HEK293T (cell line): ENCODE measurements around the gene DIP2A.

Experiments used
- CTBP1 ChIP-seq: fragments of 450-650 bp; IDR thresholded peaks from 2 replicates; pipeline ENCODE4 v1.6.1; 2016; ENCODE audit warnings: borderline replicate concordance
- ELF4 ChIP-seq: fragments of 450-650 bp; IDR thresholded peaks from 2 replicates; pipeline ENCODE4 v1.6.1; 2017; ENCODE audit warnings: antibody characterized with exemption
- FOXA1 ChIP-seq: fragments of 450-650 bp; IDR thresholded peaks from 2 replicates; pipeline ENCODE4 v1.6.1; 2016; ENCODE audit warnings: mild to moderate bottlenecking
- FOXK2 ChIP-seq: fragments of 450-650 bp; IDR thresholded peaks from 2 replicates; pipeline ENCODE4 v1.6.1; 2016; ENCODE audit warnings: mild to moderate bottlenecking
- LEF1 ChIP-seq: fragments of 450-650 bp; IDR thresholded peaks from 2 replicates; pipeline ENCODE4 v1.6.1; 2017; ENCODE audit warnings: mild to moderate bottlenecking, borderline replicate concordance
- SP1 ChIP-seq: fragments of 450-650 bp; IDR thresholded peaks from 2 replicates; pipeline ENCODE4 v1.6.1; 2017
- SUZ12 ChIP-seq: fragments of 450-650 bp; IDR thresholded peaks from 2 replicates; pipeline ENCODE4 v1.6.1; 2016; ENCODE audit warnings: mild to moderate bottlenecking
- TARDBP ChIP-seq: fragments of 450-650 bp; IDR thresholded peaks from 2 replicates; pipeline ENCODE4 v1.6.1; 2016
- TF ChIP-seq, protein P1 (sequence below): fragments of 450-650 bp; IDR thresholded peaks from 2 replicates; pipeline ENCODE4 v1.6.1; 2016

DNA sequence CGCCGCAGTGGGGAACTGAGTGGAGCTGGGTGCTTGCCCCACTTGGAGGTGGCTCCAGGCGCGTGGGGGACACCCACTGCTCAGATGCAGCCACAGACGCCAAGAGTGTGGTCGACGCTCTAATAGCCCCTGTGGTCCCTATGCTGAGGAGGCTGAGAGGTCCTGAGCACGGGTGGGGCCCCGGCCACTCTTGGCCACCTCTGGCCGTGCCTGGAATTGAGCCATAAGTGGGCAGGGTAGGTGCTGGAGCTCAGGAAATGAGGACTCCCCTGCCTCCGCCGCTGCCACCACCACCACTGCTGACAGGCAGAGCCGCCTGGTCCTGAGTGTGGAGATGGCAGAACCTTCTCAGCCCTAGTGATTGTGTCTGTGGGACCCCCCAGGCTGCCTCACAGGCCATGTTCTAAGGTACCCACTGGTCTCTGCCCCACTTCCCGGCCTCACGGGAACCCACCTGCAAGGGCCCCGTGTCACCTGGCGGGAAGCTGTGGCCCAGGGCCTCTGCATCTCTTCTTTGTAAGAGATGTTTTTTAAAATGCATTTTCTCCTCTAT is 34.6 kb upstream of the DIP2A start:
- TF ChIP-seq CTBP1 (no peak), ELF4 (no peak), FOXK2 (no peak), SUZ12 (no peak), SP1 (no peak), LEF1 (no peak), FOXA1 (no peak), TARDBP (no peak)
- TF ChIP-seq, protein P1, sequence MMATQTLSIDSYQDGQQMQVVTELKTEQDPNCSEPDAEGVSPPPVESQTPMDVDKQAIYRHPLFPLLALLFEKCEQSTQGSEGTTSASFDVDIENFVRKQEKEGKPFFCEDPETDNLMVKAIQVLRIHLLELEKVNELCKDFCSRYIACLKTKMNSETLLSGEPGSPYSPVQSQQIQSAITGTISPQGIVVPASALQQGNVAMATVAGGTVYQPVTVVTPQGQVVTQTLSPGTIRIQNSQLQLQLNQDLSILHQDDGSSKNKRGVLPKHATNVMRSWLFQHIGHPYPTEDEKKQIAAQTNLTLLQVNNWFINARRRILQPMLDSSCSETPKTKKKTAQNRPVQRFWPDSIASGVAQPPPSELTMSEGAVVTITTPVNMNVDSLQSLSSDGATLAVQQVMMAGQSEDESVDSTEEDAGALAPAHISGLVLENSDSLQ: no peak
